Ectodermal cell (in vitro differentiated cells): ENCODE measurements around the gene STAM.

Source experiments
- H3K27ac ChIP-seq: 2 replicates; pipeline ENCODE4 v1.7.0; 2013; ENCODE audit warnings: mild to moderate bottlenecking, low read depth, low read length; ENCODE audit not compliant: insufficient read depth, poor library complexity, severe bottlenecking
- H3K27me3 ChIP-seq: 2 replicates; pipeline ENCODE4 v1.7.0; 2013; ENCODE audit warnings: mild to moderate bottlenecking, low read length; ENCODE audit not compliant: insufficient read depth, control insufficient read depth, poor library complexity, severe bottlenecking
- H3K36me3 ChIP-seq: one replicate; pipeline ENCODE4 v1.7.0; 2013; ENCODE audit warnings: low read length; ENCODE audit not compliant: control insufficient read depth, insufficient read depth
- H3K4me1 ChIP-seq: one replicate; pipeline ENCODE4 v1.7.0; 2013; ENCODE audit warnings: low read length; ENCODE audit not compliant: control insufficient read depth, insufficient read depth
- H3K4me3 ChIP-seq: 2 replicates; pipeline ENCODE4 v1.7.0; 2013; ENCODE audit warnings: low read depth, low read length, control low read depth; ENCODE audit not compliant: insufficient read depth
- H3K9me3 ChIP-seq: 2 replicates; pipeline ENCODE4 v1.7.0; 2013; ENCODE audit warnings: mild to moderate bottlenecking, low read length, moderate library complexity; ENCODE audit not compliant: control insufficient read depth
- WGBS, 2 experiments: methylation state at CpG; one replicate each; pipeline ENCODE4 v1.1.7; 2013; ENCODE audit warnings: missing lambda C conversion rate in 2 of 2; 5-methylcytosine and 5-hydroxymethylcytosine counted together

Gene STAM

DNA sequence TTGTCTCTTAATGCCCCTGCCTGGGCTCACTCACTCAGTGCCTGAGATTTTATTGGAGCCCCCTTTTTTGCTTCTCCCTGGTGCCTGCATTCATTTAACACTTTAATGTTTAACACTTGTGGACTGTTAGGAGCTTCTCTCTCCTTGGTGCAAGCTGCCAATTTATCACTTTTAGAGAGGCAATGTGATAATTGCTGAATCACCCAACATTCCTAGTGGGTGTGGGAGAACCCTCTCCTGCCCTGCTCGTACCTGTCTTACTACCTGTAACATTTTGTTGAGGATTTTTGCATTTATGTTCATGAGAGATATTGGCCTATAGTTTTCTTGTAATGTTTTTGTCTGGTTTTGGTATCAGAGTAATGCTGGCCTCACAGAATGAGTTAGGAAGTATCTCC lies 13.2 kb downstream of the STAM start:
- Histone ChIP-seq H3K9me3 (peaks cover 4% of the 10 kb centered on the region), H3K27me3 (no peaks in the 10 kb centered on the region), H3K36me3 (peaks cover 12% of the 10 kb centered on the region), H3K27ac (no peak overlapping the region), H3K4me3 (no peak overlapping the region), H3K4me1 (no peaks in the 10 kb centered on the region)
- 100% methylated on average over 1 of the region's 1 CpG; no CpG with 5 or more reads in 1 of the 2 experiments for WGBS, 2 experiments

DNA sequence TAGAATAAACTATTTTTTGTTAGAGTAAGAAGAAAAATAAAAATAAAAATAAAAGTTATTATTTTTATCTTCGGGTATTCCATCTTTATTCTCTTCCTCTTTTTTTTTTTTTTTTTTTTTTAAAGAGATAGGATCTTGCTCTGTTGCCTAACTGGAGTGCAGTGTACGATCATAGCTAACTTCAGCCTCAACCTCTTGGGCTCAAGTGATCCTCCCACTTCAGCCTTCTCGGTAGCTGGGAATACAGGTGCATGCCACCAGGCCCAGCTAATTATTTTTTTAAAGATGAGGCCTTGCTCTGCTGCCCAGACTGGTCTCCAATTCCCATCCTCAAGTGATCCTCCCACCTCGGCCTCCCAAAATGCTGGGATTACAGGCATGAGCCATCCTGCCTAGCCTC lies 15.4 kb downstream of the STAM start:
- Histone ChIP-seq H3K27me3 (no peaks in the 10 kb centered on the region), H3K36me3 (no peaks in the 10 kb centered on the region), H3K9me3 (no peaks in the 10 kb centered on the region), H3K27ac (no peak overlapping the region), H3K4me3 (no peak overlapping the region), H3K4me1 (no peaks in the 10 kb centered on the region)
- 94% methylated on average over 3 of the region's 4 CpGs for WGBS, 2 experiments

DNA sequence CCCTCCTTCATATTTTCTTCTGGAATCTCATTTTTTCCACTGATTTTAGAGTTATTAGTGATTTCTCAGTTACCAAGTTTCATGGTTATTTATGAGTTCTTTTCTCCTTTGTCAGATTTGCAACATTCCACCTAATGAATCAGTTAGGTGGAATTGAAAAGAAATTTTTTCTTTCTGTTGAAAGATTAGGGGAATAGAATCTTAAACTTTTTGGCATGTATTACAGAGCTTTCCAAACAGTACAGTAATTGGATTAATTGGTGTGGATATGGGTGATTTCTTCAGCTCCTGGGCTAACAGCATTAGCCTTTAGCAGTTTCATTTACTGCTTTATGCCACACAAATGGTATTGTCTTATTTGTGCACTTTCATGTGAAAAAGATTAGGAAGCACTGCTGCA lies 17.0 kb downstream of the STAM start:
- Histone ChIP-seq H3K4me3 (no peak overlapping the region), H3K4me1 (no peaks in the 10 kb centered on the region), H3K9me3 (no peaks in the 10 kb centered on the region), H3K36me3 (no peaks in the 10 kb centered on the region), H3K27me3 (no peaks in the 10 kb centered on the region), H3K27ac (no peak overlapping the region)

DNA sequence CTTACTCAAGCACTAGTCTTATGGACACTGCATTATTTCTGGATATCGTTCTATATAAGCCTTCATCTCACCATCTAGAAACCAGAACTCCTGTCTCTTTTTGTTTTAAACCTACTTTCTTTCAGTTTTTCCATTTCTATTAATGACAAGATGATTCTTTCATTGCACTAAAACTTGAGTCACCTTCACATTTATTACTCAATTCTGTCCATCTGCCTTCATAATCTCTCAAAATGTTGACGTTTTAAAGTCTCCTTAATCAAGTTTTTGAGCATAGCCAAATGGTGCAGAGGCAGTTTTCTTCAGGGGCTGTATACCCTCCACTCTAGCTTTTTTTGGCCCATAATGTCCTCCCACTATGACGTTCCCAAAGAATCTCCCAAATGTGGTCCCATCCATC lies 17.6 kb downstream of the STAM start:
- Histone ChIP-seq H3K27me3 (no peaks in the 10 kb centered on the region), H3K4me3 (no peak overlapping the region), H3K36me3 (no peaks in the 10 kb centered on the region), H3K9me3 (no peaks in the 10 kb centered on the region), H3K4me1 (no peaks in the 10 kb centered on the region), H3K27ac (no peak overlapping the region)
- WGBS, 2 experiments, result 95 to 96% methylated on average over 3 of the region's 3 CpGs

DNA sequence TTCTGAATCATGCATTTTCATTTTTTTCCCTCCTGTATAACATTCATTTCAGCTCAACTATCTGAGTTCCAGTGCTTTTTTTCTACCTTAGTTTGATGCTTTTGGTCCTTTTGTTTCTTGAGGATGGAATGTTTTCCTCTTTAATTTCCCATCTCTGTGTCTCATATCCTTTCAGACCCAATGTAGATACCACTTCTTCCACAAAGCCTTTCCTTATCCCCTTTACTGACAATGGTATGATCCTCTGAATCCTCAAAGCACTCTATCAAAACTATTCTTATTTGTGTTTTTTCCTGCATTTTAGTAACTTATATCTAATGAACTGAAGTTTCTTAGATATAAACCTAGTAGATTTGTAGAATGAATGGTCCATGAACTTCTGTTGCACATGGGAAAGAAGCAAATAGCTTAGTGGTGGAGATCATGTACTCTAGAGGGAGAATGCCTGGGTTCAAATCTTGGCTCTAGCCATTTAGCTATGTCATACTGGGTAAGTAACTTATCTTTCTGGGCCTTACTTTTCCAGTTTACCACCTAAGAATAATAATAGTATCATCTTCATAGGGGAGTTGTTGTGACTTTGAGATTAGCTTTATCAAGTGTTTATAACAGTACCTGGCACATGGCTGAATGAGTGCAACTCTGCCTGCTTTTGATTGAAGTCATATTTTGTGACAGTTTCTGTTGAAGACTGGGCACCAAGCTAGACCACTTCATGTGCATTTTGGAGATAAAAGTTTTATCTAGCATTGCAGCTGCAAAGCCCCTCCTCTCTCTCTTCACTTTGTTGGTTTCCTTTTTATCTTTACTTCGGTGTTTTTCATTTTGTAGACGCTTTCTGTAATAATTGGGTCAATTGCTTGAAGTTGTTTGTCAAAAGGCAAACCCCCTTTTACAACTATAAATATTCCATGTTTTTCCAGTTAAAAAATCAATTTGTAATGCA lies 18.5 kb downstream of the STAM start:
- Histone ChIP-seq H3K9me3 (no peaks in the 10 kb centered on the region), H3K36me3 (no peaks in the 10 kb centered on the region), H3K4me3 (no peak overlapping the region), H3K4me1 (no peaks in the 10 kb centered on the region), H3K27me3 (no peaks in the 10 kb centered on the region), H3K27ac (no peak overlapping the region)
- WGBS, 2 experiments, result 94% methylated on average over 2 of the region's 2 CpGs; no CpG with 5 or more reads in 1 of the 2 experiments

DNA sequence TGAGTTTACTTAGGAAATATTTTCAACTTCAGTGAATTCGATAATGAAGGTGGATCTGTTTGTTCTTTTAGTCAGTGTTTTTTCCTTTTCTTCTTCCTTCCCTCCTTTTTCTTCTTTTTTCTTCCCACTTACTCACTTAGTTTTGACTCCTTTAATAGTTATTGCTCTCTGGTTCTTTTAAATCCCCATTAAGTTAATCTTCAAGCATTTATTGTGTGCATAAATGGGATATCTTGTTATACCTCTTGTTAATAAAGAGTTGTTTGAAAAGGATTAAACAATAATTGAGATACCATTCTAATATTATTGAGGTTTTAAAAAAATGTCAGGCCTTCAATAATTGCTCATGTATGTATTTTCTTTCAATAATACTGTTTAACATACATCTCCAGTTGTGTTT lies 19.5 kb downstream of the STAM start:
- no peaks in the 10 kb centered on the region for H3K27me3 ChIP-seq
- no peak overlapping the region for H3K27ac ChIP-seq
- H3K9me3 ChIP-seq, result no peaks in the 10 kb centered on the region
- no peaks in the 10 kb centered on the region for H3K4me1 ChIP-seq
- H3K4me3 ChIP-seq, result no peak overlapping the region
- no CpG with 5 or more reads among the region's 1 CpG for WGBS, 2 experiments
- no peaks in the 10 kb centered on the region for H3K36me3 ChIP-seq

DNA sequence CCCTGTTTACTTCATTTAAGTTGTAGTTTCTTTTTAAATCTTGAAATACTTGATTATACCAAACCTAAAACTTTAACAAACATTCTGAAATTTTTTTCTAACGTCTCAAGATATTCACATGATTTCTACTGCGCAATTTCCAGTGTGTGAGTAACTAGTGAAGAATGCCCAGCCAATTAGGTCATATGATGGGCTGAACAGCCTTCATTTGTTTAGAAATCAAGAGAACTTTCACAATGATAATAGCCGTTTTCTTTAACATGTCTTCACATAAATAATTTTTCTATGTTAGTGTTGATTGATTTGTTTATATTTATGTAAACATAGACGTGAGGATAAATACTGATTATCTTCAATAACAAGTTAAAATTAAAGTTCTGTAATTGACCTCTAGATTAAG lies 21.8 kb downstream of the STAM start:
- Histone ChIP-seq H3K9me3 (no peaks in the 10 kb centered on the region), H3K4me3 (no peak overlapping the region), H3K27ac (no peak overlapping the region), H3K27me3 (no peaks in the 10 kb centered on the region), H3K4me1 (no peaks in the 10 kb centered on the region), H3K36me3 (no peaks in the 10 kb centered on the region)
- 91 to 97% methylated on average over 2 to 3 of the region's 4 CpGs for WGBS, 2 experiments

DNA sequence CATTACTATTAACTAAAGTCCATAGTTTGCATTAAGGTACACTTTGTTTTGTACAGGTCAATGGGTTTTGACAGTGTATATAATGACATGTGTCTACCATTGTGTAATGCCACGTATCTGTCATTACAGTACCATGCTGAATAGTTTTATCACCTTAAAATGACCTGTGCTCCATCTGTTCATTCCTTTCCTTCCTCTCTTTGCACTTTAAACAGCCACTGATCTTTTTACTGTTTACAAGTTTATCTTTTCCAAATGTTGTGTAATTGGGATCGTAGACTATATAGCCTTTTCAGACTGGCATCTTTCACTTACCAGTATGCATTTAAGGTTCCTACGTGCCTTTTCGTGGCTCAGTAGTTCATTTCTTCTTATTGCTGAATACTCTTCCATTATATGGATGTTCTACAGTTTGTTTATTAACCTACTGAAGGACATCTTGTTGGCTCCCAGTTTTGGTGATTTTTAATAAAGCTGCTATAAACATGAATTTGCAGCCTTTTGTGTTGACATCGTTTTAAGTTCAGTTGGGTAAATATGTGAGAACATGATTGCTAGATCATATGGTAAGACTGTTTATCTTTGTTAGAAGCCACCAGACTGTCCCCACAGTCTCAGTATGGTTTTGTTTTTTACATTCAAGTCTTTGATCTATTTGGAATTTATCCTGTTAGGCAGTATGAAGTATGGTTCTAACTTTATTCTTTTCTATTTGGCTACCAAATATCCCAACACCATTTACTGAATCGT lies 24.7 kb downstream of the STAM start:
- Histone ChIP-seq H3K27ac (no peak overlapping the region), H3K27me3 (no peaks in the 10 kb centered on the region), H3K4me3 (no peak overlapping the region), H3K4me1 (peaks cover 15% of the 10 kb centered on the region), H3K36me3 (no peaks in the 10 kb centered on the region), H3K9me3 (no peaks in the 10 kb centered on the region)
- WGBS, 2 experiments, result 93 to 96% methylated on average over 5 of the region's 6 CpGs

DNA sequence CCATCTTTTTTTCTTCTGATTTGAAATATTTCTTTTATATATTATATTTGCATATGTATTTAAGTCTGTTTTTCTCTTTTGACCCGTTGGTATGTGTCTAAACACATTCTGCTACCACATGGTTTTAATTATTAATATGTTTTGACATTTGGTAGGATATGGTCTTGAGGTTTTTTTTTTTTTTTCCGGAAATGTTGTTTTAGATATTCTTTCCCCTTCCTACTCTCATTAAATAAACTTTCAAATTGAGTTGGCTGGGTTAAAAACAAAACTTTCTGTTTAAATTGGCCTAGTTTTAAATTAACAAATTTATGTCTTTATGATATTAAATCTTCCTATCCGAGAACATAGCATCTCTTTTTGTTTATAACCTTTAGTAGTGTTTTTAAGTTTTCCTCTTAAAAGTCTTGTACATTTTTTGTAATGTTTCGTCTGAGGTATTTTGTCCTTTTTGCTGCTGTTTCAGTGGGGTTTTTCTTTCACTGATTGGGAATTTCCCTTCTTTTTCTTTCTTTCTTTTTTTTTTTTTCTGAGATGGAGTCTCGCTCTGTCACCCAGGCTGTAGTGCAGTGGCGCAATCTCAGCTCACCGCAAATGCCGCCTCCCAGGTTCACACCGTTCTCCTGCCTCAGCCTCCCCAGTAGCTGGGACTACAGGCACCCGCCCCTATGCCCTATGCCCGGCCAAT lies 25.4 kb downstream of the STAM start:
- Histone ChIP-seq H3K36me3 (no peaks in the 10 kb centered on the region), H3K27ac (no peak overlapping the region), H3K4me1 (peaks cover 22% of the 10 kb centered on the region), H3K27me3 (no peaks in the 10 kb centered on the region), H3K9me3 (no peaks in the 10 kb centered on the region), H3K4me3 (no peak overlapping the region)
- 83 to 91% methylated on average over 7 to 8 of the region's 11 CpGs for WGBS, 2 experiments

DNA sequence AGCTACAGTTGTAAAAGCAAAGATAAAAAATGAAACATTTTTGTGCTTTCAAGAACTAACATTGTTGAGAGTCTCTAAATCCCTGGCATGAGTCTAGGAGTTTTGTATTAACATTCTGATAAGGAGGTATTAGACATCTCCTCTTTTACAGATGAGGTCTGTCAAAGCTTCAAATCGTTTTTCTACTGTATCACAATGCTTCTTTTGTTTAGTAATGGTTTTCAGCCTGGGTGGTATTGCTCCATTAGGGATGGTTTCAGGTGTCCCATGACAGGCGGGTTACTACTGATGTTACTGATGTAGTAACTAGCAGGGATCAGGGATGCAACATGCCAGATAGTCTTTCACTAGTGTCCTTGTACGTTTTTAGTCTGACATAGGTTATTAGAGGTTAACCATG lies 27.4 kb downstream of the STAM start:
- WGBS, 2 experiments, result 25 to 33% methylated on average over 2 to 3 of the region's 3 CpGs
- H3K36me3 ChIP-seq, result no peaks in the 10 kb centered on the region

More for the DNA sequence above, 27.4 kb downstream of the STAM start:
- H3K9me3 ChIP-seq, result no peaks in the 10 kb centered on the region
- H3K4me1 ChIP-seq, result peaks cover 23% of the 10 kb centered on the region
- no peaks in the 10 kb centered on the region for H3K27me3 ChIP-seq
- H3K27ac ChIP-seq, result no peak overlapping the region
- no peak overlapping the region for H3K4me3 ChIP-seq
